Stimulated activated naive CD8-positive, alpha-beta T cell treated with anti-CD3 and anti-CD28 coated beads, Interleukin-15, amount 100 ng/mL, for 72 hours (primary cell): Measurements from ENCODE around the gene SIL1.
"Not testable (repeated sequence)": the region's sequence is repeated elsewhere in the genome, so short reads cannot be mapped to it uniquely, and the experiment has no call there.

Experiments used
- ATAC-seq: fragments of 150-1000 bp; cut with Tn5 transposase; 2 replicates; pipeline ENCODE4 v1.10.0; 2021; ENCODE audit warnings: mild to moderate bottlenecking, moderate library complexity
- DNase-seq, 2 donors: peaks; one replicate each; pipeline ENCODE4 v3.0.0; 2021 to 2022
- H3K27ac Mint-ChIP-seq, 2 donors: one replicate each; pipeline ENCODE4 v1.8.0; 2022; ENCODE audit warnings: mild to moderate bottlenecking in 2 of 2, mixed read lengths in 2 of 2, moderate library complexity in 2 of 2
- H3K27me3 Mint-ChIP-seq: one replicate; pipeline ENCODE4 v1.8.0; 2022; ENCODE audit warnings: mixed read lengths
- H3K4me1 Mint-ChIP-seq: one replicate; pipeline ENCODE4 v1.8.0; 2022; ENCODE audit warnings: mild to moderate bottlenecking, mixed read lengths
- H3K4me3 Mint-ChIP-seq, 2 donors: one replicate each; pipeline ENCODE4 v1.8.0; 2022; ENCODE audit warnings: mild to moderate bottlenecking in 2 of 2, mixed read lengths in 2 of 2, moderate library complexity in 1 of 2
- H3K9me3 Mint-ChIP-seq, 2 donors: one replicate each; pipeline ENCODE4 v1.8.0; 2022; ENCODE audit warnings: mixed read lengths in 2 of 2

SIL1 gene

DNA sequence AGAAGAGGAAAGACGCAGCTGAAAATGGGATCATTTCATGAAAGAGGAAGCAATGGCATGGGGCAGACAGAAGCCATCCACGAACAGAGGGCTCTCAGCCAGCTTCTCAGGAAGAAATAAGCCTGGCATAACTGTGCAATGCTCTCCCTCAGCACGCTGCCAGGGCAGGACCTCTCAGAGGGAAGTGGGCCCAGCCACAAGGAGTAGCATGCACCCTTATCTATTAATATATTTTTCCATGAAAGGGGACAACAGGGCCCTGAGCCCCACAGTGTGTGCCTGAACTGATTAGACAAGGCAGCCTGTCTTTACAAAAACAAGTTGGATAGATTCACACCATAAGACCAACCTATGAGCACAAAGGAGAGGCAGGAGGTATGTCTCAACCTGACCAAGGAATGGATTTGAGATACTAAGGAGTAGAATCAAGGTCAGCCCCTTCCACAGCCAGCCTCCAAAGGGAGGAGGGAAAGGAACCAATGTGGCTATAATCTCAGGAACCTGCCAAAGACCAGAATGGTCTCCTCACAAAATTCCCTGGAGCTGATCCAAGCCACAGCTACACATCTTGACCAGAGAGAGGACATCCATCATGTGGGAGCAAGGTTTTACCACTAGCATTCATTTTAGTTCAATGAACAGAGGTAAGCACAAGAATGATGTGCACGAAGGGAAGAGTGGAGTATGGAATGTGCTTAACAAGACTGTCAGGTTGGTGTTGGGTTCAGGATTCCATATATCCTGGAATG lies 154.8 kb downstream of the SIL1 start:
- no peaks in the 10 kb centered on the region for H3K27me3 Mint-ChIP-seq
- H3K9me3 Mint-ChIP-seq, result peaks cover 0 to 1% of the 10 kb centered on the region in 2 donors
- no peak overlapping the region for H3K4me3 Mint-ChIP-seq
- DNase-seq (no peak), ATAC-seq (no peak)
- no peaks in the 10 kb centered on the region for H3K4me1 Mint-ChIP-seq
- no peak overlapping the region for H3K27ac Mint-ChIP-seq

GRCh38 chr5:139040081-139040480 lies 158.1 kb downstream of the SIL1 start:
- Mint-ChIP-seq H3K9me3 (peaks cover 12 to 15% of the 10 kb centered on the region in 2 donors), H3K27ac (no peak overlapping the region), H3K4me1 (no peaks in the 10 kb centered on the region), H3K4me3 (no peak overlapping the region), H3K27me3 (no peaks in the 10 kb centered on the region)
- DNase-seq, result no peak
- ATAC-seq, result no peak

DNA sequence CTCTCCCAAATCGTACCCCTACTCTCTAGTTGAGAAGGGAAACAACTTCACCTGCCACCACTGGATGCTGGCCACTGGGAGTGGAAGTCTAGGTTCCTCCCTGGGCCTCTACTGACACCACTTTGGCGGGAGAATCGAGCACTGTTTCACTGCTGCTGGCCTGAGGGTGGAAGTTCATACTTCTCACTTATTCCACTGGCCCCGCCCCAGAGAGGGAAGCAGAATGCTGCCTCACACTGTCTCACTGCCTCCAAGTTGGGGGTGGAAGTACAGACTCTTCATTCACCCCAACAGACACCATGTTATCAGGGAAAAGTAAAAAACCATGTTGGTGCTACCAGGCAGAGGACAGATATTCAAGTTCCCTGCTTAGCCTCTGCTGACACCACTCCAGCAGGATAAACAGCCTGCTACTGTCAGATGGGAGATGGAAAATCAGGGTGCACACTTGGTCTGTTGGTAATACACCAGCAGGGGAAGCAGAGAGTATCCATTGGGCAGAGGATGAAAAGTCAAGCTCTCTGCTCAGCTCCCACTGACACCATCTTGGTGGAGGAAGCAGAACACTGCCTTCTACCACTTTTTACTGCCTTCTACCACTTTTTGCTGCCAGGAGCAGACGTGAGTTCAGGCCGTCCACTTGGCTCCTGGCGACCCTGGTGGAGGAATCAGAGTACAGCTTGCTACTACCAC lies 159.4 kb downstream of the SIL1 start:
- no peak overlapping the region for H3K27ac Mint-ChIP-seq
- H3K9me3 Mint-ChIP-seq, result peaks cover 12 to 19% of the 10 kb centered on the region in 2 donors
- H3K4me1 Mint-ChIP-seq, result no peaks in the 10 kb centered on the region
- no peak for ATAC-seq
- no peaks in the 10 kb centered on the region for H3K27me3 Mint-ChIP-seq
- DNase-seq, result no peak
- no peak overlapping the region for H3K4me3 Mint-ChIP-seq

DNA sequence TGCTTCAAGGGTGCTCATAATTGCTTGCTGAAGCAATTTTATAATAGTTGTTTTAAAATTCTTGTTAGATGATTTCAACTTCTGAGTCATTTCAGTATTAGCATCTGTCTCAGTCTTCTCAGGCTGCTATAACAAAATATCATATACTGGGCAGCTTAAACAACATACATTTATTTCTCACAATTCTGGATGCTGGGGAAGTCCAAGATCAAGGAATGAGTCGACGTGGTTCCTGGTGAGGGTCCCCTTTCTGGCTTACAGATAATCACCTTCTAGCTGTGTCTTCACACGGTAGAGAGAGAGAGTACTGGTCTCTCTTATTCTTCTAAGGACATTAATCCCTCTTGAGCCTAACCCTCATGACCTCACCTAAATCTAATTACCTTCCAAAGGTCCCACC lies 160.4 kb downstream of the SIL1 start:
- H3K27me3 Mint-ChIP-seq, result no peaks in the 10 kb centered on the region
- no peak overlapping the region for H3K4me3 Mint-ChIP-seq
- ATAC-seq (peak; percentile 60), DNase-seq (peak in 1 of 2 donors; percentile 21)
- H3K27ac Mint-ChIP-seq, result no peak overlapping the region
- H3K4me1 Mint-ChIP-seq, result no peaks in the 10 kb centered on the region
- H3K9me3 Mint-ChIP-seq, result peaks cover 22 to 27% of the 10 kb centered on the region in 2 donors

- H3K27me3 Mint-ChIP-seq, ATAC-seq, H3K4me1 Mint-ChIP-seq, H3K27ac Mint-ChIP-seq, H3K4me3 Mint-ChIP-seq, DNase-seq: not testable (repeated sequence)
- peaks cover 22 to 27% of the 10 kb centered on the region in 2 donors for H3K9me3 Mint-ChIP-seq
Observed at GRCh38 chr5:139036332-139036731, 161.8 kb downstream of the SIL1 start.

GRCh38 chr5:139027150-139027549 lies 171.0 kb downstream of the SIL1 start:
- no peak for ATAC-seq
- DNase-seq, result no peak
- Mint-ChIP-seq H3K27me3 (no peaks in the 10 kb centered on the region), H3K27ac (peak overlapping the region in 1 of 2 donors; percentile 9), H3K9me3 (no peaks in the 10 kb centered on the region), H3K4me1 (peaks cover 14% of the 10 kb centered on the region), H3K4me3 (no peak overlapping the region)

DNA sequence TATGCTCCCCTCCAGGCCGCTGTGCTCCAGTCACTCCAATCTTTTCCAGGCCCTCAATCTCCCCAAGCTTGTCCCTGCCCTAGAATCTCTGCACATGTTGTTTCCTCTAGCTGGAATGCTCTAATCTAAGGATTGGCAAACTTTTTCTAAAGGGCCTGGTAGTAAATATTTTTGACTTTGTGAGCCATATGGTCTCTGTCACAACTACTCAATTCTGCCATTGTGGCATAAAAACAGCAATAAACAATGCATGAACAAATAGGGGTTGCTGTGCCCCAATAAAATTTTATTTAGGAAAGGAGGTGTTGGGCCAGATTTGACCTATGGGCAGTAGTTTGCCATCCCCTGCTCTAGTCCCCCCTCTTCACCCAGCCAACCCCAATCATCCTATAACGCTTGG lies 172.5 kb downstream of the SIL1 start:
- ATAC-seq (no peak), DNase-seq (no peak)
- Mint-ChIP-seq H3K27ac (no peak overlapping the region), H3K27me3 (no peaks in the 10 kb centered on the region), H3K4me1 (peaks cover 14% of the 10 kb centered on the region), H3K9me3 (no peaks in the 10 kb centered on the region), H3K4me3 (no peak overlapping the region)

GRCh38 chr5:139023286-139023685 lies 174.9 kb downstream of the SIL1 start:
- H3K4me1 Mint-ChIP-seq, result peaks cover 12% of the 10 kb centered on the region
- no peaks in the 10 kb centered on the region for H3K9me3 Mint-ChIP-seq
- ATAC-seq (no peak), DNase-seq (no peak)
- no peaks in the 10 kb centered on the region for H3K27me3 Mint-ChIP-seq
- H3K27ac Mint-ChIP-seq, result no peak overlapping the region
- no peak overlapping the region for H3K4me3 Mint-ChIP-seq

DNA sequence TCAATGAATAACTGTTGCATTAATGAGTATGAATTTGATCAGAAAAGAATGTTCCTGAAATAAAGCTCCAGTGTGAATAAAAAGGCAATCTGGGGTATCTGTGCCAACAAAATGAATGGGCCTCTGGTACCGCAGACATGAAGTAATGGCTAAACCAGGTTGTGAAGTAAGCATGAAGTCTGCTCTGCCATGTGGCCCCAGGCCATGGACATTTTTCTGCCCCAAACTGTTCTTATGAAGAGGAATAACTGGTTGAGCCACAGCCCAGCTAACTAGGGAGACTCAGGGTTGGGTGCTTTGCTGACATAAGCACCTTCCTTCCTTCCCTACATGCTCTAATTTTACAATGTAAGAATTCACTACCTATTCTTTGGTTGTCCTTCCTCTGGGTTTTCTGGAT lies 175.6 kb downstream of the SIL1 start:
- ATAC-seq, result no peak
- no peak overlapping the region for H3K27ac Mint-ChIP-seq
- DNase-seq, result no peak
- peaks cover 4% of the 10 kb centered on the region for H3K4me1 Mint-ChIP-seq
- no peaks in the 10 kb centered on the region for H3K9me3 Mint-ChIP-seq
- no peak overlapping the region for H3K4me3 Mint-ChIP-seq
- H3K27me3 Mint-ChIP-seq, result no peaks in the 10 kb centered on the region

DNA sequence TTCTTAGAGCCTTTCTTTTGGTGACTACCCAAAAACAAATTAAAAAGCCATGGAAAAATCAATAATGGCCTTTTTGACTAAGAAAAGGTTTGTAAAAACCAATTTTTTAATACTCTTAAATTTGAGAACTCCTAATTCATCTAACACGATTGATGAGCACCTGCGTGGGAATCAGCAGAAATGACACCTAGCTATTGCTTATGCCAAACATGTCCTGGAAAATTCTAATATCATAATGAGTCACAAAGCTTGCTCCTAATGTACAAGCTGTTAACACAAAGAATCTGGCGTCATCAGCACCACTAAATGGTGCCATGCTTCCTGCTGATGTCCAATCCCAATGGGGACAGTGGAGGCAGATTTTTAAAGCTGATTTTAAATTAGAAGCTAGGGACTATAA lies 176.8 kb downstream of the SIL1 start:
- Mint-ChIP-seq H3K4me3 (no peak overlapping the region), H3K9me3 (no peaks in the 10 kb centered on the region), H3K27me3 (no peaks in the 10 kb centered on the region), H3K4me1 (peaks cover 1% of the 10 kb centered on the region), H3K27ac (no peak overlapping the region)
- DNase-seq, result no peak
- ATAC-seq, result no peak

GRCh38 chr5:139019880-139020279 lies 178.3 kb downstream of the SIL1 start:
- H3K4me3 Mint-ChIP-seq, result no peak overlapping the region
- no peaks in the 10 kb centered on the region for H3K9me3 Mint-ChIP-seq
- DNase-seq (no peak), ATAC-seq (no peak)
- no peaks in the 10 kb centered on the region for H3K27me3 Mint-ChIP-seq
- H3K27ac Mint-ChIP-seq, result no peak overlapping the region
- peaks cover 5% of the 10 kb centered on the region for H3K4me1 Mint-ChIP-seq

DNA sequence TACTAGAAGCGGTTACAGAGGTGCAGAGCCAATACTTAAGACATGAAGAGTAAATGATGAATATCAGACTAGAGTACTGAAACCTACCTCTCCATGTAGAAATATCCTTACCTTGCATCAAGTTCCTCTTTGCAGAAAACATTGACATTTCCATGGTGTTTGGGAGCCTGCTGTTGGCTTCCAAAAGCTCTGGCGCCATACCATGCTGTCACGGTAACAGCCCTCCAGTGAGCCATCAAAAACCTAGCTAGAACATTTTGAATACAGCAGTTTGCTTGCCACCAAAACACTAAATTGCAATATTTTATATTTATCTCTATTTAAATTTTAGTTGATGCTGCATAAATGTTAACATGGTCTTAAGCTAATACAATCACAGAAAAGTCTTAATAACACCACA lies 179.0 kb downstream of the SIL1 start:
- Mint-ChIP-seq H3K4me1 (peaks cover 5% of the 10 kb centered on the region), H3K27me3 (no peaks in the 10 kb centered on the region), H3K9me3 (no peaks in the 10 kb centered on the region), H3K27ac (no peak overlapping the region), H3K4me3 (no peak overlapping the region)
- ATAC-seq (no peak), DNase-seq (no peak)

- ATAC-seq (no peak), DNase-seq (no peak)
- peaks cover 5% of the 10 kb centered on the region for H3K4me1 Mint-ChIP-seq
- no peak overlapping the region for H3K4me3 Mint-ChIP-seq
- H3K27me3 Mint-ChIP-seq, result no peaks in the 10 kb centered on the region
- no peak overlapping the region for H3K27ac Mint-ChIP-seq
- H3K9me3 Mint-ChIP-seq, result no peaks in the 10 kb centered on the region
Observed at GRCh38 chr5:139017624-139018023, 180.5 kb downstream of the SIL1 start.

DNA sequence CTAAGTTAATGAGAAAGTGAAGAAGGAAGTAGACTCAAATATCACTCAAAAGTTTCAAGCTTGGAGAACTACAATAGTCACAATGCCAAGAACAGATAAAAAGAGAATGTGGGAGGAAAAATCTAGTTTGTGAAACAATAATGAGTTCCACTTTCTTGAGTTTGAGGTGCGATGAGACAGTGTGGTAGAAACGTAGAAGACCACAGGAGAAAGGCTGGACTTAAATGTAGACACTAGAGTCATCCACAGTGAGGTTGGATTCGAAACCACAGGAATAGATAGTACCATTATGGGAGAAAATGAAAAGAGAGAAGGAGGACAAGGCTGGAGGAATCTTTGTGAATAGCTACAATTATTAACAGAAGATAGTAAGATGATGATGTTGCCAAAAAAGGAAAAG lies 182.0 kb downstream of the SIL1 start:
- H3K27me3 Mint-ChIP-seq, result no peaks in the 10 kb centered on the region
- no peak overlapping the region for H3K4me3 Mint-ChIP-seq
- no peaks in the 10 kb centered on the region for H3K9me3 Mint-ChIP-seq
- DNase-seq, result no peak
- H3K27ac Mint-ChIP-seq, result no peak overlapping the region
- H3K4me1 Mint-ChIP-seq, result peaks cover 10% of the 10 kb centered on the region
- no peak for ATAC-seq

DNA sequence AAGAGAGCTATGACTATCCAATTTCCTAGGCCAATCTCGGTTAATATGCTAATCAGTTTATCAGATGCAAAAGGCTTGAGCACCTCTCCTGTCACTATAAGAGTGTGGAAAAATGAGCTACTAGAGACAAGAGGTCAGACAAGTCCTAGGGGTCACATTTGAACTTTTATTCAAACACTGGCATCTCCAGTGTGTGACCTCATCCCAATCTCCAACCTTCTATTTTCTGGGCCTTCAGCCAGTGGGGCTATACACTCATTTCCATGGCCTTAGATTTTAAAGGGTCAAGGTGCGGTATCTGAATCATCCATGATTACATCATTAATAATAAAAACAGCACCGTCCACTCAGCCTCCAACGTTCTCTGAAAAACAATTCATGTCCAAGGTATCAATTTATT lies 183.4 kb downstream of the SIL1 start:
- Mint-ChIP-seq H3K27me3 (no peaks in the 10 kb centered on the region), H3K9me3 (no peaks in the 10 kb centered on the region), H3K4me1 (peaks cover 10% of the 10 kb centered on the region), H3K27ac (no peak overlapping the region), H3K4me3 (no peak overlapping the region)
- ATAC-seq (no peak), DNase-seq (no peak)

GRCh38 chr5:139012176-139012575 lies 186.0 kb downstream of the SIL1 start:
- ATAC-seq, result no peak
- Mint-ChIP-seq H3K27ac (no peak overlapping the region), H3K9me3 (no peaks in the 10 kb centered on the region), H3K27me3 (no peaks in the 10 kb centered on the region), H3K4me1 (peaks cover 10% of the 10 kb centered on the region), H3K4me3 (peak overlapping the region in 1 of 2 donors; percentile 2)
- no peak for DNase-seq
